NCI-H524 treated with DMSO at 0.1 percent for 48 hours (cell line): ENCODE measurements around the gene AKAP6.

ENCODE experiments used
- DNase-seq: peaks from one replicate; lab custom pipeline; 2025; lab: John Stamatoyannopoulos, UW

The AKAP6 gene

DNA sequence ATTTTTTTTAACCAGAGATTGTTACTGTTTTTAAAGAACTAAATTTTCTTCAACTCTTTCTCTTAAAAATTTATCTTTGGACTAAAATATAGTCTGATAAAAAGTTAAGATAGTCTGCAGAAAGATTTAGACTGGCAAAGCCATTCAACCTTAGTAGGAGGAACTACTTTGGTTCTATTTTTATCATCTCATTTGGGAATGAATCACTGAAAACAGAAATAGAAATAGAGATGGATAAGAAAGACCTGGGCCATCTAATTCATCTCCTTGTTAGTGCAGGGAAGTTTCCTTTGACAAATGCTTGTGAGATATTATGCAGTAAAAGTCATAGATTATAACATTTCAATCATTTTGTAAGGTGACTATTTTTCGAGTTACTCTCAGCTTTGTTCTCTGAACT lies 346.3 kb downstream of the AKAP6 start:
- no peak for DNase-seq

DNA sequence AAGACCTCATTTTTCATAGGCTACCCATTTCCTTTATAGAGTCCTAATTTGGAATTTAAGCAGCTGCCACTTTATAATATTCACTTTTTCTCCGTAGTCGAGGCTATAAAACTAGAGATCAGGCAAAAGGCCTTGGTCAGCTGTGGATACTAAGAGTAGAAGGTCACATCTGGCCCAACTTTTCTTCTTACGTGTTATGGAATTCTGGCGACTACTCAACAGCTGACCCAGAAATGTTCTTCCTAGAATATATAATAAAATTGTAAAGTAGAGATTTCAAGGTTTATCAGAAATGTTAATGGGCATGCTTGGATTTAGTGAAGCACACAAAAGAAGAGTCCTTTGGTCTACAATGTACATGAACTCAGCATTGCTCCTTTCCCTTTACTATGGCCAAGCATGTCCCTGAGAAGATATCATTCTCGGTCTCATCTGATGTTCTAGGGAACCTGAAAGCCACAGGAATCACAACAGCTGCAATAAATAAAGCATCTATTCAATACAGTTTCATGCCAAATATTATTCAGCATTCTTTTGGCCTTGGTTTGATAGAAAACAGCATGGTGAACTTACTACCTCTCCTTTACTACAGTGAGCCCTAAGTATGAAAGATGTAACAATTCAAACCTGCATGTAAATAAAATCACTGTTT lies 348.2 kb downstream of the AKAP6 start:
- DNase-seq = no peak

GRCh38 chr14:32678088-32678487 lies 349.0 kb downstream of the AKAP6 start:
- no peak for DNase-seq

DNA sequence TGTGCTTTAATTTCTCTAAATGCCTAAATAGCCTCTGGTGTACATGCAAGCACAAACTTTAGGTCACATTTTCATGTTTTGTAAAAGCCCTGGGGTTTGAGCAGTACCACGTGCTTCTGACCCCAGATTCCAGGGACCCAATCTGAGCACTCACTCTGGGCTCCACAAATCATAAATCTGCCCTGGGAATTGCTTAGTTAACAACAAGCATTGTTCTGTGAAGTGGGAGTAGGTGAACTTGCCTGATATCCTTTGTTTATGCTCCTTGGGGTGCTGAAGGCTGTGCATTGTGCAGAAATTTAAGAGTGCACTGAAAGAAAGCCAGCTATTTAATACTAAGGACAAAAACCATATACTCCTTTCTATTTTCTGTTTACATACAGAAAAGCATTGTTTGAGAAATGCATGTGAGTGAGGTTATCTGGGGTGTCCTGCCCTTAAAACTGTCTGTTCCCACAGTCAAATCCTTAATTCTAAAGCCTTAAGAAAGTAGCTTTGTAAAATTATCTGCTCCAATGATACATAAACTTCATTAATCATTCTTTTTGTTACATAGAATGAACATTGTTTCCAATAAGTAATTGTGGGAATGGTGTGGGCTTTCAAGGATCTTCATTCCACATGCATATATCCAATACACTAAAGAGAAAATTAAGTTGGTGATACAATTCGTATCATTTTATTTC lies 351.0 kb downstream of the AKAP6 start:
- DNase-seq = no peak

DNA sequence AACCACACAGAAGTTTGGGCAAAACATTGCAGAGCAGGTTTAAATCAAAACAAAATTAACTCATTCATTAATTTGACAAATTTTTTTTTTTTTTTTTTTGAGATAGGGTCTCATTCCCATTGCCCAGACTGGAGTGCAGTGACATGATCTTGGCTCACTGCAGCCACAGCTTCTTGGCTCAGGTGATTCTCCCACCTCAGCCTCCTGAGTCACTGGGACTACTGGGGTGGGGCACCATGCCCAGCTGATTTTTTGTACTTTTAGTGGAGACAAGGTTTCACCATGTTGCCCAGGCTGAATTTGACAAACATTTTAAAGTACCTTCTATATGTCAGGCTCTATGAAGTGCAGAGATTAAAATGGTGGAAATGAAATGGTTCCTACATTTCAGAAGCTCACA lies 352.5 kb downstream of the AKAP6 start:
- DNase-seq = no peak

GRCh38 chr14:32682214-32682613 lies 353.1 kb downstream of the AKAP6 start:
- DNase-seq = no peak

GRCh38 chr14:32683679-32684078 lies 354.6 kb downstream of the AKAP6 start:
- no peak for DNase-seq

GRCh38 chr14:32688941-32689340 lies 359.8 kb downstream of the AKAP6 start:
- no peak for DNase-seq

DNA sequence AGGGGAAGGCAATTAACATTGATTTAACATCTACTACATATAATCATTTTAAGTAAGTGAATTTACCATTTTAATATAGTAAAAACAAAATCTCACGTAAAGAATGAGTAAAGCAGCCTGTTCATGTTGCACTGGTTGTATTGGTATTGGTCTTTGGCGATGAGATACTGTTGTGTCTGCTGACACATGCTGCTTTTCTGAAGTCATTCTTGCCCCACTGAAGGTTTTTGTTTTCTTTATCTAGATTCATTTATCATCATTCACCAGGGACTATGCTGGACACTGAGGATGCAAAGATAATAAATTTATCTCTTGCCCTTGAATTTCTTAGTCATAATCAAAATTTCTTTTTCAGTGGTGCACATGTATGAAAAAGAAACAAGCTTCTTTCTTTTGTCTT lies 363.3 kb downstream of the AKAP6 start:
- DNase-seq = no peak

- DNase-seq = no peak
These were observed 364.0 kb downstream of the AKAP6 start for GRCh38 chr14:32693114-32693513.

DNA sequence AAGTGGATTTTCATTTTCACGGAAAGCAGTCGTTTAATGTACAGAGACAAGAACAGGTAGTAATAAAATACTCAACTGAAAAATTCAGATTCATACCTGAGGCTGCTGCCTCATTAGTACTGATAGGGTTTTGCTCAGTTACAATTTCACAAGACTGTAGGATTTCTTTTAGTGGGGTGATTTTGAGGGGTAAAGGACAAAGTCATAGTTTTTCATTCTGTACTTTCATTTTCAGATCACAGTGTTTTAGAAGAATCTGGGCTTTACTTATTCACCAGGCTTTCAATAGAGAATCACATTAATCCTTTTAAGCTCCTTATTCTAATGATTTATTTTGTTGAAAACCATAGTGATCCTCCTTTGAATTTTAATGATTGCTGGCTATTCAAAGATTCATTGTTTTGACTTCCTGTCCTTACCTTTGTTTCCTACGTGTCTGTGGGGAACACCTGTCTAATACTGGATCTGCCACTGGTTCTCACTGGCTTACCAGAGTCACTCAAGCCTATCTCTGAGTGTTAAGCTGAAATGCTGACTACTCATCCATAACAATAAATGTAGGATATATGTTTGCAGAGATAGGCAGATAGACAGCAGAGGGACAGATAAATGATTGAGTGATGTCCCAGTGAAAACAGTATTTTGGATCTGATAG lies 365.8 kb downstream of the AKAP6 start:
- no peak for DNase-seq

DNA sequence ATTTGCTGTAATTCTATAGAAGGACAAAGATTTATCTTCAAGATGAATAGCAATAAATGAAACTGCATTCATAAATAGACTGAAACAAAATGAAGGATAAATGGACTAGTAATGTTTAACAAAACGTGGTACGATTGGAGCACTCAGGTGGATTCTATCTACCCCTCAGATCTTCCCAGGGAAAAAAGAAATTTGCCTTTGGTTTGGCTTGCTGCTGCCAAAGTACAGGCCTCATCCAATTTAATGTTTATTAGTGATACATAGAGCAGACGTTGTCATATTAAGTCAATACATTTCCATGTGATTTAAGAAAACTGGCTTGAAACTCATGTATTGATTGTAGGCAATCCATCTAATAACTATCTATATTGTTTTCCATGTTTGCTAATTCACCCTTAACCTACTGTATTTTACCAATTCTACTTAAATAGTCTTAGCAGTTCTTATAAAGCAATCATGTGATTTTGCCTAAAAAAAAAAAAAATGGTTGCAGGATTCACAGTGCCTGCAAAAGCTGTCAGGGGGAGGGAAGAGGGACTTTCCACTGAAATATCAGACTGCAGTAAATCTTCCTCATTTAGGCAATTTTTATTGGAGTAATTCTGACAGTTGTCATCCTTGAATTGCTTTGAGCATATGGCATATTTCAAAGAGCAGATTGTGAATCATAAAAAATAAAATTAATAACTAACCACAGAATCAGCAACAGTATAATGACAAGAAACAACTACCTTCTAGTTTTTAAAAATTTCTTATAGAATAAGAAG lies 367.4 kb downstream of the AKAP6 start:
- DNase-seq = peak; percentile 74

DNA sequence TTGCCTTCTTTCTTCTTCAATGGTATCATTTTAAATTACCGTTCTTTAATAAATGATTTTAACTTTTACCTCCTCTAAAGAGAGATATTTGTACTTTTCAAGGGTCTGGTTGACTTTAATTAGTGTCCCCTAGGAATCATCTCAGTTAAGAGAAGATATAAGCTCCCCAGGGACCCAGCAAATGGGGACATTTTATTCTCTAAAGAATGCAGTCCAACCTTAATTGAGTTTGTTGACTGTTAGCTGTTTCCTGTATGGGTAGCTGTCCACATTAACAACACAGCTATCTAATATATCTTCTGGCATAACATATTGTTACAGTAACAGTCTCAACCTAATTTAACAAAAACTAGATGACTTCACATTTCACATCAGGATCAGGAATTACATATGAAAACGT lies 368.0 kb downstream of the AKAP6 start:
- DNase-seq = peak; percentile 73

DNA sequence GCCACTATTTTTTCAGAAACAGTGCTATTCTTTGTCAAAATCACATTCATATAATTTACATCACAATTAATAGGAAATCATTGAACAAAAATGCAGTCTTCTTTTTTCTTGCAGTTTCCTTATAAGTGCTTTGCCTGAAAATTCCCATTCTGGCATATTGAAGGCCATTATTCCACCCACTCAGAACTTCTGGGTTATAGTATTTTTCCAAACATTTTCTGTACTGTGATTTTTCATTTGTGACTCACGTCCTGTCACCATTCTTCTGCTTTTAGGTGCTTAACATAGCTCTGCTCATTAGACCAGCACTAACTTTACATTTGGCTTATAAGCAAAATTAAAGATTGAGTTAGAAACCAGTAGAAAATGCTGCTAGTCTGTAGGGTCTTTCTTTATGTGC lies 368.6 kb downstream of the AKAP6 start:
- DNase-seq = no peak

DNA sequence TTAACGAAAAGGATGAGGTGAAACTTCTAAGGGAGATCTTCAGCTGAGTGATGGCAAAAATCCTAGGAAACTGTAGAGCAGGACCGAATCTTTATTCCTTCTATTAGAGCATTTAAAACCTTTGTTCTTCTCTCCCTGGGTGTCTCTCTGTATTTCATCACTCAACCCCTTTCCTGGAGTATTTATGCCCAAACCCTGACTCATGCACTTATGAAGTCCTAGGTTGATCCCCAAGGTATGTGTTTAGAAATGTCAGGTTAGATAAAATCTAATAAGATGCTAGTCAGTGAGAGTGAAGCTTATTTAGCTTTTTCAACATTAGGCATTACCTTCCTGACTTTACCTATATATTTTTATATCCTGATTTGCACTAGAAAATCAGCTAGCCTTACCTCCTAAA lies 369.7 kb downstream of the AKAP6 start:
- no peak for DNase-seq

DNA sequence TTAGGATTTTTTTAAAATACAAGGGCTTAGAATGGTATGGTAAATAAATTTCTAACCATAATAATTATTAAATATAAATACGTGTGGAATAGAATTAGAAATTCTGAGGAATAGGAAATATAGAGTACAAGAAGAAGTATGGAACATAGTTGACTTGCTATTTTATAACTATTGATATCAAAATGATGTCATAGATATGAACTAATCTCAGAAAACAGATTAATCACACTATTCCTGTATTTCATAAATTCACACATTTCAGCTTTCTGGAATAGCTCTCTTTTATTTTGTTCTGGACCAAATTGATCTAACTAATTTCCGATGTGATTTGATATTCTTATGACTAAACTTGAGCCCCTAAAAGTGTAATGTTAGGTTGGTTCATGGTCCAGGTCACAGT lies 372.4 kb downstream of the AKAP6 start:
- DNase-seq = no peak

DNA sequence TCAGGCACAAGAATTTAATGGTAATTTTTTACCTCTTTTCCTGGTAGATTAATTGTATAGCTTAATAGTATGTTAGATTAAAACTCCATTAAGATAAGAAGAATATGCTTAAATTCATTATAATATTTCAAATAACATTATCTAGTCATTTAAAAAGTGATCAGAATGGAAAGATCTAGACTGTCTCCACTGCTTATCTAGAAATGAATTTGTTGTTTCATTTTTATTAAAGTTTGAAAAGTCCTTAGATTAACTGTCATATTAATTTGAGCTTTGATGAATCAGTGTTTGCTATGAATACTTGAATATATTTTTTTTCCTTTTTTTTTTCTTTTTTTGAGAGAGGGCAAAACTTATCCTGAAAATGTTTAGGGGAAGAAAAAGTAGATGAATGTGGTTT lies 373.0 kb downstream of the AKAP6 start:
- no peak for DNase-seq

- DNase-seq = no peak
These were observed 373.5 kb downstream of the AKAP6 start for GRCh38 chr14:32702562-32702961.

GRCh38 chr14:32703183-32703621 lies 374.1 kb downstream of the AKAP6 start:
- no peak for DNase-seq

GRCh38 chr14:32706721-32707519 lies 377.8 kb downstream of the AKAP6 start:
- no peak for DNase-seq

GRCh38 chr14:32707742-32708500 lies 378.8 kb downstream of the AKAP6 start:
- no peak for DNase-seq
